Heart left ventricle (tissue), 13 donors: ENCODE results near the gene RPL18A.

Experiments used
- POLR2A ChIP-seq, 2 donors: fragments of 450-650 bp; IDR thresholded peaks; one replicate each; pipeline ENCODE4 v1.6.1; 2017; ENCODE audit warnings: antibody characterized with exemption in 2 of 2, mild to moderate bottlenecking in 2 of 2, moderate library complexity in 2 of 2
- TF ChIP-seq, protein P1 (sequence below), 12 donors: fragments of 200-600 bp; sonication (generic) in 4 of 12; IDR thresholded peaks; one replicate each; pipeline versions ENCODE4 v1.5.0 to v1.8.0; 2018 to 2022; ENCODE audit warnings: antibody characterized with exemption in 12 of 12, mild to moderate bottlenecking in 5 of 12
- donor health status: ischemic (EF 13 %, LVEDD 7.1; RV severe dilation, severe dysfunction).
- donor health status: DM: no; HTN: yes; CAD: no.
- donor health status: DM: no; HTN: no; CAD: no.
- donor health status: ischemic (EF 25% LVEDD 6.9; RV normal size, moderate dysfunction).
- donor health status: ischemic (EF 25% LVEDD 5.7; RV mildly dilated, moderate dysfunction).
- donor health status: ischemic (EF 35%, LVEDD 5.7; RV mildly dilated, moderate dysfunction).
- donor health status: nonischemic (EF 11% LVEDD 7.7; RV severe dilation, severe dysfunction).
- donor health status: DM: yes; HTN: yes; CAD: no.
- donor health status: PGD.
- donor health status: ischemic (EF 29% LVEDD 5.4; RV normal size, mild dysfunction).
- donor health status: nonischemic (EF 23%, LVEDD 6.1; RV moderate dilation, normal function).

DNA sequence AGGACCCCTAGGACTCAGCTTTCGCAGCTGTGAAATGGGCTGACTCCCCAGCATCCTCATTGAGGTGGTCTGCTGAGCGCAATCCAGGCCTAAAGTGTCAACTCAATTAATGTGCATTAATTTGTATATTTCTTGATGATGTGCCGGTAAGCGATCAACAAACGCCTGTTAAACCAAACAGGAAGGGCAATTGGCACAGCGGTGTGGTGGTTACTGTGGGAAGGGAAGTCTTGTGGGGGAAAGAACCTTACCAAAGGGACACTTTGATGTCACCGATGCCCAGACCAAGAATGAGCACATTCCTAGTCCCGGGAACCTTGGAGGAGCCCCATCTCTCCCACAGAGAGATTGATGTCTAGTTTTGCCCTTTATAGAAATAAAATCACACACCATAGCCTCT lies 13.6 kb upstream of the RPL18A start:
- TF ChIP-seq, protein P1, sequence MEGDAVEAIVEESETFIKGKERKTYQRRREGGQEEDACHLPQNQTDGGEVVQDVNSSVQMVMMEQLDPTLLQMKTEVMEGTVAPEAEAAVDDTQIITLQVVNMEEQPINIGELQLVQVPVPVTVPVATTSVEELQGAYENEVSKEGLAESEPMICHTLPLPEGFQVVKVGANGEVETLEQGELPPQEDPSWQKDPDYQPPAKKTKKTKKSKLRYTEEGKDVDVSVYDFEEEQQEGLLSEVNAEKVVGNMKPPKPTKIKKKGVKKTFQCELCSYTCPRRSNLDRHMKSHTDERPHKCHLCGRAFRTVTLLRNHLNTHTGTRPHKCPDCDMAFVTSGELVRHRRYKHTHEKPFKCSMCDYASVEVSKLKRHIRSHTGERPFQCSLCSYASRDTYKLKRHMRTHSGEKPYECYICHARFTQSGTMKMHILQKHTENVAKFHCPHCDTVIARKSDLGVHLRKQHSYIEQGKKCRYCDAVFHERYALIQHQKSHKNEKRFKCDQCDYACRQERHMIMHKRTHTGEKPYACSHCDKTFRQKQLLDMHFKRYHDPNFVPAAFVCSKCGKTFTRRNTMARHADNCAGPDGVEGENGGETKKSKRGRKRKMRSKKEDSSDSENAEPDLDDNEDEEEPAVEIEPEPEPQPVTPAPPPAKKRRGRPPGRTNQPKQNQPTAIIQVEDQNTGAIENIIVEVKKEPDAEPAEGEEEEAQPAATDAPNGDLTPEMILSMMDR (IDR thresholded peaks at IDR 0.05) = no peak
- TF ChIP-seq POLR2A (IDR thresholded peaks at IDR 0.05) = no peak
